Panc1 (cell line): ENCODE results near the gene DOCK11. TPM values are rescaled to one million over a fixed set of nuclear protein-coding genes. Genes with fewer than 3 reads are reported as not detected.
"Not testable (repeated sequence)": the region's sequence is repeated elsewhere in the genome, so short reads cannot be mapped to it uniquely, and the experiment has no call there.

Experiments
- ATAC-seq: fragments of 200-7000 bp; cut with Tn5 transposase; 2 replicates; pipeline ENCODE4 v1.9.1; 2020; ENCODE audit warnings: mild to moderate bottlenecking, moderate library complexity
- BruUV-seq: library from RNA; stranded (reverse); fragments of 400-500 nt; replicated peaks from 2 replicates; lab custom pipeline; 2021; lab: Mats Ljungman, UMichigan
- CTCF ChIA-PET: fragments of 300-600 bp; sonication (Branson Sonifier 250); formaldehyde crosslinking; loops from one replicate; lab custom pipeline; 2022; ENCODE audit warnings: antibody characterized with exemption; lab: Charles Lee
- POLR2A ChIA-PET: fragments of 300-600 bp; sonication (Branson Sonifier 250); formaldehyde crosslinking; loops from one replicate; lab custom pipeline; 2022; ENCODE audit warnings: antibody characterized with exemption; lab: Charles Lee
- DNase-seq: peaks from one replicate; pipeline ENCODE4 v3.0.0-alpha.2; 2010; ENCODE audit warnings: low read depth, low spot score
- H3K27ac ChIP-seq: 2 replicates; pipeline ENCODE4 v1.5.1; 2011; ENCODE audit warnings: mild to moderate bottlenecking, low read length, inconsistent platforms
- H3K27me3 ChIP-seq: fragments of 200-500 bp; sonication (Bioruptor generic); 2 replicates; pipeline ENCODE4 v1.6.0; 2014; ENCODE audit warnings: low read length, inconsistent platforms; ENCODE audit not compliant: control insufficient read depth, insufficient read depth
- H3K36me3 ChIP-seq: fragments of 200-500 bp; sonication (Bioruptor generic); 2 replicates; pipeline ENCODE4 v1.5.1; 2014; ENCODE audit warnings: inconsistent platforms, mild to moderate bottlenecking, low read length, moderate library complexity; ENCODE audit not compliant: control insufficient read depth, insufficient read depth
- H3K4me1 ChIP-seq: 2 replicates; pipeline ENCODE4 v1.5.1; 2011; ENCODE audit warnings: inconsistent platforms, mild to moderate bottlenecking, low read length, moderate library complexity; ENCODE audit not compliant: control insufficient read depth, insufficient read depth
- H3K4me3 ChIP-seq, 2 experiments: 2 replicates each; pipeline ENCODE4 v1.5.1; 2011 to 2012; ENCODE audit warnings: low read depth in 2 of 2, low read length in 2 of 2, mild to moderate bottlenecking in 2 of 2, inconsistent platforms in 1 of 2, moderate library complexity in 1 of 2
- H3K9me3 ChIP-seq: fragments of 200-500 bp; sonication (Bioruptor generic); 2 replicates; pipeline ENCODE4 v1.5.1; 2014; ENCODE audit warnings: low read depth, mild to moderate bottlenecking, inconsistent platforms, low read length, moderate library complexity; ENCODE audit not compliant: control insufficient read depth, insufficient read depth
- CTCF ChIP-seq: fragments of 450-650 bp; IDR thresholded peaks from 2 replicates; pipeline ENCODE4 v1.5.1; 2017; ENCODE audit warnings: mild to moderate bottlenecking
- REST ChIP-seq, 2 experiments: IDR thresholded peaks; 2 replicates each; pipeline ENCODE4 v1.6.1; 2011 to 2012; ENCODE audit warnings: low read depth in 2 of 2, control low read depth in 1 of 2, low read length in 1 of 2, mild to moderate bottlenecking in 1 of 2, moderate library complexity in 1 of 2; ENCODE audit not compliant: insufficient read depth in 1 of 2
- SIN3A ChIP-seq: IDR thresholded peaks from 2 replicates; pipeline ENCODE4 v1.6.1; 2012; ENCODE audit warnings: low read depth, mild to moderate bottlenecking, low read length, moderate library complexity, borderline replicate concordance; ENCODE audit not compliant: insufficient read depth
- TCF7L2 ChIP-seq: IDR thresholded peaks from 2 replicates; pipeline ENCODE4 v1.6.1; 2011; ENCODE audit warnings: mild to moderate bottlenecking, low read depth, low read length, inconsistent platforms
- in situ Hi-C: cut with HindIII; loops from 2 replicates; pipeline ENCODE4 v1.10.0; 2016; ENCODE audit warnings: low sequenced_read_pairs, low pct_unique_long_range_greater_than_20kb
- intact Hi-C: fragments of 100-400 bp; cut with micrococcal nuclease; formaldehyde crosslinking; loops from one replicate; pipeline ENCODE4 v1.10.0; 2022; ENCODE audit not compliant: unreplicated experiment
- total RNA-seq: library from RNA; stranded (reverse); gene quantifications from one replicate; pipeline ENCODE4 v1.2.1, GENCODE V29; 2021; ENCODE audit not compliant: unreplicated experiment

The DOCK11 gene
- total RNA-seq, 1 experiment from 2014 or later = 2.0 TPM

GRCh38 chrX:118714521-118714920 lies 218.9 kb downstream of the DOCK11 start:
- ChIA-PET POLR2A (no interaction called here), CTCF (no interaction called here)
- H3K27ac ChIP-seq = no peak overlapping the region
- in situ Hi-C loops = no loop called here
- no peaks in the 10 kb centered on the region for H3K9me3 ChIP-seq
- no peaks in the 10 kb centered on the region for H3K27me3 ChIP-seq
- intact Hi-C loops = no loop called here
- H3K4me1 ChIP-seq = no peaks in the 10 kb centered on the region
- H3K4me3 ChIP-seq = no peak overlapping the region
- BruUV-seq = no TSS peak
- TF ChIP-seq REST (IDR thresholded peaks at IDR 0.05; ENCODE audit: insufficient read depth in 1 of 2, low read depth in 2 of 2, low read length in 1 of 2) = no peak
- no peak for TF ChIP-seq TCF7L2
- no peak for TF ChIP-seq CTCF
- no peak for TF ChIP-seq SIN3A
- H3K36me3 ChIP-seq = no peaks in the 10 kb centered on the region
- no peak for ATAC-seq
- DNase-seq = no peak

- DNase-seq, BruUV-seq, POLR2A ChIA-PET, H3K36me3 ChIP-seq, in situ Hi-C loops, intact Hi-C loops, H3K4me1 ChIP-seq, ATAC-seq, CTCF ChIA-PET, H3K27ac ChIP-seq, H3K4me3 ChIP-seq, H3K9me3 ChIP-seq, H3K27me3 ChIP-seq: not testable (repeated sequence)
Observed at GRCh38 chrX:118715917-118716316, 220.3 kb downstream of the DOCK11 start.

- H3K9me3 ChIP-seq, H3K4me1 ChIP-seq, intact Hi-C loops, DNase-seq, H3K36me3 ChIP-seq, POLR2A ChIA-PET, BruUV-seq, H3K4me3 ChIP-seq, H3K27me3 ChIP-seq, H3K27ac ChIP-seq, ATAC-seq, CTCF ChIA-PET, in situ Hi-C loops: not testable (repeated sequence)
Observed at GRCh38 chrX:118716833-118717232, 221.2 kb downstream of the DOCK11 start.
